HS-27A (cell line): Measurements from ENCODE around the gene MPV17L2.
A peak's percentile ranks its signal among the peaks of the same experiment; 100 is the strongest.

Experiments
- DNase-seq: peaks from one replicate; pipeline ENCODE4 v3.0.0-alpha.2; 2012; ENCODE audit warnings: low read depth, missing footprints

The MPV17L2 gene

GRCh38 chr19:18218600-18218999 is 25.6 kb downstream of the MPV17L2 start:
- DNase-seq: no peak

DNA sequence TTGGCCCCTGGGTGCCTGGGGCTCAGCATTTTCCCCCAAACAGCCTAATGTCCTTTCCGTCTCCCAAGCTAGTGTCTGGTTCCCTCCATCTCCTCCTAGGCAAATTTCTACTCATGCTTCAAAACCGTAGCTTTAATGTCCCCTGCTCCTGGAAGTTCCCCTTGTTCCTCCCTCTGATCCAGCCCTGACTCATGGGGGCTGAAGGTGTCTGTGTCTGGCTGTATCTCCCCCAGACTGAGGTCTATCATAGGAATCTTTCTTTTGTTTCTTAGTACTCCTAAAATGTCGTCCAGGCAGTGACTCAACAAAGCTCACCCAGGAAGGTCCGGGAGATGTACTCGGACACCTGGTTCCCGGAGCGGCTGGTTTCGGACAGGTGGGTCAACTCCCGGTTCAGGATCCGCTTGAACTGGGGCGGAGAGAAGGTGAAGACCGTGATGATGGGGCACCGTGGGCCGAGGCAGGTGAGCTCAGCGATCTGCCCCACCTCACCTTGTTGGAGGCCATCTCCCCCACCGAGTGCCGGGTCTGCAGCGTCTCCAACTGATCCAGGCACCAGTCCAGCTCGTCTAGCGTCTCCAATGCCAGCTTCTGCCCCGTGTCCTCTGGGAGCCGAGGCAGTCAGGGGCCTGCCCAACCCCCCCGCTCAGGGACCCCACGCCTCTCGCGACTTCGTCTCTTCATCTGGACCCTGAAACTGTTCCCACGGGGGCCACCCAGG is 27.1 kb downstream of the MPV17L2 start:
- no peak for DNase-seq

GRCh38 chr19:18220632-18221275 is 27.7 kb downstream of the MPV17L2 start:
- DNase-seq: no peak

DNA sequence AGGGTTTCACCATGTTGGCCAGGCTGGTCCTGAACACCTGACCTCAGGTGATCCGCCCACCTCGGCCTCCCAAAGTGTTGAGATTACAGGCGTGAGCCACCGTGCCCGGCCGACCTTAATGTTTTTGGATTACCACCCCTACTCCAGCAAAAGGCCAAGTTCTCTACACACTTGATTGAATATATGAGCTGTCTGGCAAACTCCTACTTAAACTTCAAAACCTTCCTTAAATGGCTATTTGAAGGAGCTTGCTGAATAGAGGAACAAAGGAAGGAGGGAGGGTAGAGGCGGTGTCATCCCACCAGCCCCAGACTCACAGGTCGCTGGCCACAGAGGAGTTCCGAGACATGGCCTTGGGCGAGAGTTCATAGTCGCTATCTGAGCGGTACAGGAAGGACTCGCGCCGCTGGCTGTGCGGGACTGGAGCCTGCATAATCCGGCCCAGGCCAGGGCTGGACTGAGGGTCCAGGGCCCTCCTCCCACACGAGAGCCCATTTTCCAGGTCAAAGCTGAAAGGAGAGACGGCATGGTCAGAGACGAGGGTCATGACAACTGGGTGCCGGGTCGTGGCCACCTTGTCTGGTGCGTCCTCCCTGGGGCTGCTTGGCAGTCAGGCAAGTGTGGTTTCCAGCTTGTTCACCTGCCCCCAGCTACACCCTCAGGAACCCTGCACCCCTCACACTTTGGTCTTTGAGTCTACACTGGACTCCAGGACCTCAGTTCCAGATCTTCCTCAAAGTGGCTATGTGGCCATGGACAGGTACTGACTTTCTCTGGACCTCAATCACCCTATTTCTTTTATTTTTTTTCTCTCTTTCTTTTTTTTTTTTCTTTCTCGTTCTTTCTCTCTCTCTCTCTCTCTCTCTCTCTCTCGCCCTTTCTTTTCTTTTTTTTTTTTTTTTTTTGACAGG is 29.1 kb downstream of the MPV17L2 start:
- DNase-seq: no peak

DNA sequence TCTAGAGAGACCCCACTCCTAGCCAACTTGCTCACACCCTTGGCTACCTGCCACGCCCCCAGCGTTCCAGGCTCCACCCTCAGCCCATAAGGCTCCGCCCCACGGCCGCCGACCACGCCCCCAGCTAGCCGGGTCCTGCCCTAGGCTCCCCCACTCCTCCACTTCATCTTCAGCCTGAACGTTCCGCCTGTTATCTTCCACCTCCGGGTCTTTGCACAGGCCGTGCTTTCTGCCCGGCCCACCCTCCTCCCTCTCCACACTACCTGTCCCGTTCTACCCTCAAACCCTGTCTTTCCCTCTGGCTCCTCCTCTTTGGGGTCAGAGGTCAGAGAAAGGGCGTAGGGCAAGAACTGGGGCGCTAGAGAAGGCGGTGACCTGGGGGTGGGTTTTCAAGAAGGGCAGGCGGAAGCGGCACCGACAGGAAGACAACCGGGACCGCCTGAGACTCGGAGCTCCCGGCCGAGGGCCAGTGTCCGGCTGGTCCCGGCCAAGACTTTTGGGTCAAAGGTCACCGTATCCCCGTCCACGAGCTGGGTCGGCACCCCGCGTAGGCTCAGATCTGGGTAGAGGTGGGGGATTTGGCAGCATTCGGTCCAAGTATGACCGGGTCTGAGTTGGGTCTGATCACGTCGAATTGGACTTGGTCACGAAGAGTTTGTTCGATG is 31.0 kb downstream of the MPV17L2 start:
- no peak for DNase-seq

GRCh38 chr19:18224525-18225354 is 31.7 kb downstream of the MPV17L2 start:
- peak; percentile 94 for DNase-seq

DNA sequence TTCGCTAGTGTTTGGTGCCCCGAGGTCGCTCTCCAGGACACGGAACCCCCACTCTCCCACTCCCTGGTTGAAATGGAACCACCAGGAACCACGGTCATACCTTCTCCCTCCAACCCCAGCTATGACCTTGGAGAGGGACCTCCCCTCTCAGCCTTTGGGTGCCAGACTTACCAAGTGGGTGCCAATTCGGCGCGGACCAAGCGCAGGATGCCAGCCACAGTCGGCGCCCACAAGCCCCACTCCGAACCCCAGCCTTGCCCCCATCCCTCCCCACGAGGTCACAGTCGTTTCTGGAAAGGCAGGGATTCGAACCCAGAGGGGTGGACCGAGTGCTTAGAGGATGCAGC is 32.3 kb downstream of the MPV17L2 start:
- DNase-seq: no peak

- DNase-seq: no peak
Measured at GRCh38 chr19:18225702-18226468, 32.9 kb downstream of the MPV17L2 start, which contains the start of gene PDE4C. Gene PDE4C (minus strand): TSS chr19:18226438. CDS start chr19:18226415, 23 bp downstream.

DNA sequence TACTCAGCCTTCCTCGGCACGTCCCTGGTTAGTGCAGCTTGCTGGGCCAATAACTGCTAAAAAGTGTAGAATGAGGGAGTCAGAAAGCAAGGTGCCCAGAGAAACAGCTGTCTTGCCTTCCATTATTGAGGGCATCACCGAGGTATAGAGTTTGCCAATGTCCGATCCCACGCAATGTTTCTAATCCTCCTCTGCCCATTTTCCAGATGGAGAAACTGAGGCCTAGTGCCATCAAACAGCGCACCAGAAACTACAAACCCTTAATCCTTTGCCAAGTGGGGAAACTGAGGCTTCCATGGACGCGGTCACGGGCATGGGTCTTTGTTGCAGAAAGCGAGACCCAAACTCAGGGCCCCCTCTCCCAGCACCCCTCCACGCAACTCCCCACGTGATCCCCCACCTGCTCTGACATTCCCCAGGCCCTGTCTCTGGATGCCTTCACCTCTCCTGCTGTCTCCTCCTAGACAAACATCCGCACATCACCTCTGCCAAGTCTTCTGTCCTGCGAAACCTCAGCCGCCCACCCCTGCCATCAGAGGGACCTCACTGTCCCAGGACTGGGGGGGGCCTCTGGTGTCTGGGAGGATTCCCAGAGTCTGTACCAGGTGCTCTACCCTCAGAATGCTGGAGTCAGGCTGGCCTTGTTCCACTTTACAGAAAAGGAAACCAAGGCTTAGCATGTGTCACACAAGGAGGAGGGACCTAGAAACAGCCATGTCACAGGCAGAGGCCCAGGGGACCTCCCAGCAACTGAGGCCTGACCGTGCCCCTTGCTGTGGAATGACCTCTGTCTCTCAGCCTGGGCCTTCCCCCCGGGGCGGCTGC is 34.1 kb downstream of the MPV17L2 start:
- no peak for DNase-seq

GRCh38 chr19:18227781-18228271 is 34.8 kb downstream of the MPV17L2 start:
- DNase-seq: no peak

DNA sequence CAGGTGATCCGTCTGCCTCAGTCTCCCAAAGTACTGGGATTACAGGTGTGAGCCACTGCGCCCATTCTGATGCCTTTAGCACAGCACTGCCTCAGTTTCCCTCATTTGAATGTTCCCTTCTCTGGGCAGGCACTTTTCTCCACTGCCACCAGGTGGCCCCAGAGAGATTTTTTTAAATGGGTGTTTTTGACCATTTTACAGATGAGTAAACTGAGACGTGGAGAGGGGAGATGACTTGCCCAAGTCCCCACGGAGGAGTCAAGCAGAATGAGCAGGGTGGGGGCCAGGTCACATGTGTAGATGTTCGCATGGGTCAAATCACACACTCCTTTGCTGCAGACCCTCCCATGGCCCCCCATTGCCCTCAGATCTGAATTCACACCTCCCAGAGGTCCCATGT is 36.5 kb downstream of the MPV17L2 start:
- DNase-seq: no peak

- no peak for DNase-seq
Measured at GRCh38 chr19:18229915-18230314, 36.9 kb downstream of the MPV17L2 start.

DNA sequence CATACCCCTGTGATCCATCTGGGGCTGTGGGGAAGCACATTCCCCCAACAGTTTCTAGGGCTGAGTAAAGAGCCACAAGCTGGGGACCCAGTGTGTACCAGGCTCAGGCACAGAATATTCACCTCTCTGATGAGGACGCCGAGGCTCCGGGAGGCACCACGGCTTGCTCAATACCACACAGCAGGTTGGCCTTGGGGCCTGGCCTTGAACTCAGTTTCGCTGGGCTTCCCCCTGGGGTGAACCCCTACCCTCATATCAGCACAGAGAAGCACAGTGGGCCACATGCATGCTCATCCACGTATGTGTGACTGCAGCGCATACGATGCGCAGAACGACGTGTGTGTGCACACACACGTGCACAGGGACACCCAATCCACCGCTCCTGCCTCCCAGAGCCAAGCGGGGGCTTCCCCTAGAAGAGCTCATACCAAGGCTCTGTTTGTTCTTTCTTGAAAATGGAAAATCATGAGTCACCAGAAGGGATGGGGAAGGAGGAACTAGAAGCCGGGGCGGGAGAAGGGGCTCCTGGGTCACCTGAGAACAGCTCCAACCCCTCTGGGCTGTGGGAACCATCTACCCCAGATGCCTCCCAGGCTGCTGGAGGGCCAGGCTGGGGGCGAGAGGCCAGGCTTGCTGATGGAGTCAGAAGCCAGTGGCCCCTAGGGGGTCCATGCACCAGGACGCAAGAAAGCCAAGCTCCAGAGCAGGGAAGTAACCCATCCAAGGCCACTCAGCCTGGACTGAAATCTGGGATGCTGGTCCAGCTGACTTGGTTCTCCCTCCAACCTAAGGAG is 38.1 kb downstream of the MPV17L2 start:
- DNase-seq: no peak

GRCh38 chr19:18231775-18232174 is 38.8 kb downstream of the MPV17L2 start:
- no peak for DNase-seq

GRCh38 chr19:18232540-18233223 is 39.7 kb downstream of the MPV17L2 start:
- no peak for DNase-seq

GRCh38 chr19:18233224-18233825 is 40.3 kb downstream of the MPV17L2 start:
- DNase-seq: no peak

- DNase-seq: no peak
Measured at GRCh38 chr19:18234194-18234593, 41.2 kb downstream of the MPV17L2 start.

- DNase-seq: no peak
Measured at GRCh38 chr19:18239303-18239702, 46.3 kb downstream of the MPV17L2 start.
